Gastroesophageal sphincter (tissue), 4 donors: ENCODE data around the gene GOLGA1. TPM values are rescaled to one million over a fixed set of nuclear protein-coding genes. Genes with fewer than 3 reads are reported as not detected.
A peak's percentile ranks its signal among the peaks of the same experiment; 100 is the strongest.

ENCODE experiments used
- ATAC-seq: fragments of 150-250 bp; one replicate; pipeline ENCODE4 v1.9.1; 2016; ENCODE audit warnings: mild to moderate bottlenecking, moderate library complexity
- H3K27ac ChIP-seq, 4 donors: fragments of 200-600 bp; sonication (generic) in 3 of 4; 1 replicate in 3 of 4; 2 replicates in 1 of 4; pipeline ENCODE4 v1.5.1; 2016 to 2019
- H3K27me3 ChIP-seq: fragments of 200-600 bp; sonication (generic); one replicate; pipeline ENCODE4 v1.5.1; 2019
- H3K36me3 ChIP-seq, 2 donors: fragments of 200-600 bp; sonication (generic); one replicate each; pipeline ENCODE4 v1.5.1; 2019; ENCODE audit warnings: control low read depth in 1 of 2
- H3K4me1 ChIP-seq, 3 donors: fragments of 200-600 bp; sonication (generic); 1 replicate in 2 of 3; 2 replicates in 1 of 3; pipeline ENCODE4 v1.5.1; 2016 to 2019; ENCODE audit warnings: control low read depth in 2 of 3
- H3K4me3 ChIP-seq, 2 donors: fragments of 200-600 bp; sonication (generic); one replicate each; pipeline ENCODE4 v1.5.1; 2019; ENCODE audit warnings: mild to moderate bottlenecking in 1 of 2, moderate library complexity in 1 of 2
- H3K9me3 ChIP-seq, 3 donors: fragments of 200-600 bp; sonication (generic); one replicate each; pipeline ENCODE4 v1.5.1; 2017 to 2019; ENCODE audit warnings: control low read depth in 2 of 3
- EP300 ChIP-seq: sonication (generic); formaldehyde crosslinking; IDR thresholded peaks from one replicate; pipeline ENCODE4 v1.6.1; 2017; ENCODE audit warnings: antibody characterized with exemption, mild to moderate bottlenecking
- POLR2A ChIP-seq, 2 donors: fragments of 450-650 bp; IDR thresholded peaks; one replicate each; pipeline ENCODE4 v1.6.1; 2017; ENCODE audit warnings: antibody characterized with exemption in 2 of 2, mild to moderate bottlenecking in 2 of 2, moderate library complexity in 1 of 2
- POLR2AphosphoS5 ChIP-seq: sonication (generic); formaldehyde crosslinking; IDR thresholded peaks from one replicate; pipeline ENCODE4 v1.6.1; 2017; ENCODE audit warnings: antibody characterized with exemption
- WGBS, 2 donors: methylation state at CpG; one replicate each; pipeline ENCODE4 v1.1.5; 2018; ENCODE audit warnings: low coverage in 1 of 2; 5-methylcytosine and 5-hydroxymethylcytosine counted together
- total RNA-seq, 4 donors: library from RNA; depleted of rRNA; stranded (reverse); fragments of >200 nt; gene quantifications; one replicate each; pipeline ENCODE4 v1.1.0, GENCODE V29; 2016
- TF ChIP-seq, protein P1 (sequence below), 4 experiments: fragments of 200-600 bp in 2 of 4; fragments of 450-650 bp in 2 of 4; sonication (generic) in 1 of 4; IDR thresholded peaks; one replicate each; pipeline ENCODE4 v1.5.1; 2017 to 2019; ENCODE audit warnings: antibody characterized with exemption in 4 of 4, mild to moderate bottlenecking in 2 of 4, moderate library complexity in 2 of 4

Gene GOLGA1
- total RNA-seq, 4 donors from 2014 or later = 21.3 to 42.5 (median 31.9) TPM

DNA sequence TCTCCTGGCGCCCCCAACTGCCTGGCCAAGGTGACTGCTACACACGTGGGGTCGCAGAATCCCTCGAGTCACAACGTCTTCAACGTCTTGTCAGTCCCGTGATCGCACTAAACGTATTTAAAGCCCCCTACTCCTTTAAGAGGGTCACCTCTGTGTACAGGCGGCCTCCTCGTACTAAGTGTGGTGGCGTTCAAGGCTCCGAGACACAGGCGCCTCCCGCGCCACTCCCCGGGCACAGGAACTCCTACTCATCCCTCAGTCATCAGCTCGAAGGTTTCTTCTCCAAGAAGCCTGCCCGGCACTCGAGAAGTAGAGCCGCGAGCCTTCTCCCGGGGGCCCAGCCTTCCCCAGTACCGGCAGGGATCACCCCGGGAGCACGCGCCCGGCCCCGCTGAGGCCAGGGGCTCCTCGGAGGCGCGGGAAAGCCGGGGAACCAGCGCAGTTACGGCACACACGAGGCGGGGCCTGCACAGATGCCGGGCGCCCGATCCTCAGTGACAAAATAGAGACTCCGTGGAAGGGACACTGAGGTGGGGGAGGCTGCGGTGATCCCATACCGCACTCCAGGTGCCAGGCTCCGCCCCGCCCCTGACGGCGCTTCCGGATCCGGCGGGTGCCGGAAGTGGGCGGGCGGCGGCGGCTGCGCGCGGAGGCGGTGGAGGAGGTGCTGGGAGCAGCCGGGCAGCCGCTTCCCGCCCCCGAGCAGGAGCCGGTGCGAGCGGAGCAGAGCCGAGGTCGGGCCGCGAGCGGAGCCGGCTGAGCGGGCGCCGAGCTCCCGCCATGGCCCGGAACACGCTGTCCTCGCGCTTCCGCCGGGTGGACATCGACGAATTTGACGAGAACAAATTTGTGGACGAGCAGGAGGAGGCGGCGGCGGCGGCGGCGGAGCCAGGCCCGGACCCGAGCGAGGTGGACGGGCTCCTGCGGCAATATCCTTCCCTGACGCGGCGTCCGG is 72.1 kb downstream of the GOLGA1 start:
- TF ChIP-seq, protein P1, sequence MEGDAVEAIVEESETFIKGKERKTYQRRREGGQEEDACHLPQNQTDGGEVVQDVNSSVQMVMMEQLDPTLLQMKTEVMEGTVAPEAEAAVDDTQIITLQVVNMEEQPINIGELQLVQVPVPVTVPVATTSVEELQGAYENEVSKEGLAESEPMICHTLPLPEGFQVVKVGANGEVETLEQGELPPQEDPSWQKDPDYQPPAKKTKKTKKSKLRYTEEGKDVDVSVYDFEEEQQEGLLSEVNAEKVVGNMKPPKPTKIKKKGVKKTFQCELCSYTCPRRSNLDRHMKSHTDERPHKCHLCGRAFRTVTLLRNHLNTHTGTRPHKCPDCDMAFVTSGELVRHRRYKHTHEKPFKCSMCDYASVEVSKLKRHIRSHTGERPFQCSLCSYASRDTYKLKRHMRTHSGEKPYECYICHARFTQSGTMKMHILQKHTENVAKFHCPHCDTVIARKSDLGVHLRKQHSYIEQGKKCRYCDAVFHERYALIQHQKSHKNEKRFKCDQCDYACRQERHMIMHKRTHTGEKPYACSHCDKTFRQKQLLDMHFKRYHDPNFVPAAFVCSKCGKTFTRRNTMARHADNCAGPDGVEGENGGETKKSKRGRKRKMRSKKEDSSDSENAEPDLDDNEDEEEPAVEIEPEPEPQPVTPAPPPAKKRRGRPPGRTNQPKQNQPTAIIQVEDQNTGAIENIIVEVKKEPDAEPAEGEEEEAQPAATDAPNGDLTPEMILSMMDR (IDR thresholded peaks at IDR 0.05) = peak in 1 of 4 experiments; percentile 3
- TF ChIP-seq EP300 = no peak
- TF ChIP-seq POLR2A (IDR thresholded peaks at IDR 0.05) = peak; percentile 87 to 89
- TF ChIP-seq POLR2AphosphoS5 = peak; percentile 95
- H3K9me3 ChIP-seq = no peaks in the 10 kb centered on the region
- no peaks in the 10 kb centered on the region for H3K27me3 ChIP-seq
- H3K36me3 ChIP-seq = peaks cover 0 to 6% of the 10 kb centered on the region in 2 donors
- WGBS, 2 donors = 0% methylated on average over 4 to 9 of the region's 101 CpGs
- ATAC-seq = peak; percentile 96
- H3K27ac ChIP-seq = peak overlapping the region; percentile 87 to 98 (median 96)
- peaks cover 3 to 57% (median 37%) of the 10 kb centered on the region in 3 donors for H3K4me1 ChIP-seq
- H3K4me3 ChIP-seq = peak overlapping the region; percentile 67 to 97

DNA sequence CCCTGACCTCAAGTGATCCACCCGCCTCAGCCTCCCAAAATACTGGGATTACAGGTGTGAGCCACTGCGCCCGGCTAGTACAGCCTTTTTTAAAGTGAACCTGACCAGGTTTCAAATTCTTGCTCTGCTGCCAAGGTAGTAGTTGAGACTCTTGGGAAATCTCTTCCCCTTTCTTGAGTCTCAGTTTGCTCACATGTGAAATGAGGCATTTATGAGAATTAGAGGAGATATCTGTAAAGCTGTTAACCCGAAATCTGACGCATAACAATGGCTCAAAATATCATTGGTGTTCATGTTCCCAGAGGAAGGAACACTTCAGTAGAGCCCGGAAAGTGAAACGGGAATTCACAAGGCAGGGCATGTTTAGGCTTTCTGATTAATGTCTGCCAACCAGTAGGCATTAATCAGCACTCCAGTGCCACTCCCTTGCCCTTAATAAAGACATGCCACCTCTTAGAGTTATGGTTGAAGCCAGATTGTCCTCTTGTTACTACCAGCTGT is 77.5 kb downstream of the GOLGA1 start:
- peaks cover 0 to 50% (median 18%) of the 10 kb centered on the region in 3 donors for H3K4me1 ChIP-seq
- TF ChIP-seq EP300 = no peak
- TF ChIP-seq, protein P1 (IDR thresholded peaks at IDR 0.05) = no peak
- no peak for TF ChIP-seq POLR2AphosphoS5
- no peak for TF ChIP-seq POLR2A (IDR thresholded peaks at IDR 0.05)
- no peaks in the 10 kb centered on the region for H3K9me3 ChIP-seq
- 55 to 56% methylated on average over 3 to 6 of the region's 7 CpGs for WGBS, 2 donors
- H3K36me3 ChIP-seq = peaks cover 0 to 22% of the 10 kb centered on the region in 2 donors
- ATAC-seq = no peak
- H3K27ac ChIP-seq = peak overlapping the region in 3 of 4 donors; percentile 13 to 92 (median 91)
- no peaks in the 10 kb centered on the region for H3K27me3 ChIP-seq
- no peak overlapping the region for H3K4me3 ChIP-seq

DNA sequence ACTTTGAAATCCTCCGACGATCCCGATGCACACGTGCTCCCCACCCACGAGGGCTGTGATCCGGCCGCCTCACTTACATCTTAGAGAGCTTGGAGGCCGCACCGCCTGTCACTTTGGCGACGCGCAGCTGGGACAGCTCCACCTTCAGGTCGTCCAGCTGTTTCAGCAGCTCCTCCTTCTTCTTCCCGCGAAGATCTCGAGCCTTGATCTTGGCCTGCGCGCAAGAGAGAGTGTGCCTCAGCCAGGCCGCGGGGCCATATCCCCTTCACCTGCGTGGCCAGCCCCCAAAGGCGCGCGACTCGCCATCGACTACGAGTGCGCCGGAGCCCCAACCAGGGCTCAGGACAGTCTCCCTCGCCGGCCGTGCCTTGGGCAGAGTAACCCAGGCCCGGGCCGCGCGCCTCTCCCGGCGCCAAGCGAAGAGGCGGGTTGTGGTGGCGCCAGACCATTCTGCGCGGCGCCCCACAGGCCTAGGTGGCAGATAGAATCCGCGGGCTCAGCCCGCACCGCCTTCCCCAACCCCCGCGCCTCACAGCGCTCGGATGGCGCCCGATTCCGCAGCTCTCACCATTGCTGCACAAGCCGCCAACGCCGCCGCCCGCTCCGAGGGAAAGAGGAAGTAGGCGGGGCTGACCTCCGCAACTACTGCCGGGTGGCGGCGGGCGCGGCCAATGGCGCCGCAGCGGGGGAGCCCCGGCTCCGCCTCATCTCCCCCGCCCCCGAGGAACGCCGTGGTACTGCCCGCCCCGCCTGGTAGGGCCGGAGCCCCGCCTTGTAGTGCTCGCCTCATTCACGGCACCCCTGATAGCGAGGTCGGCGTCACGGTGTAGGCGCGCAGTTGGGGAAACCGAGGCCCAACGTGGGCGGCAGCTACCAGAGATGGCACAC is 79.3 kb downstream of the GOLGA1 start, which contains the start of the genes ARPC5L and RPL35:
ARPC5L (plus strand) TSS at position 789 of the 888 bp plus-strand sequence. CDS start 7,161 bp downstream, outside the sequence.
RPL35 (minus strand) TSS at position 616 of the 888 bp plus-strand sequence; CDS start at position 571, 45 bp downstream.
- H3K27ac ChIP-seq = peak within 1 kb of the TSS; percentile 64 to 92 (median 91)
- peak; percentile 98 for ATAC-seq
- peaks cover 0 to 40% of the 10 kb centered on the region in 2 donors for H3K36me3 ChIP-seq
- peaks cover 0 to 41% (median 13%) of the 10 kb centered on the region in 3 donors for H3K4me1 ChIP-seq
- H3K9me3 ChIP-seq = no peaks in the 10 kb centered on the region
- H3K27me3 ChIP-seq = no peaks in the 10 kb centered on the region
- WGBS, 2 donors = 0% methylated on average over 13 of the region's 92 CpGs; no CpG with 5 or more reads in 1 of the 2 donors
- peak within 1 kb of the TSS; percentile 63 to 84 for H3K4me3 ChIP-seq
- TF ChIP-seq POLR2A (IDR thresholded peaks at IDR 0.05) (peak; percentile 80 to 86), POLR2AphosphoS5 (peak; percentile 93), EP300 (no peak)
- TF ChIP-seq, protein P1 (IDR thresholded peaks at IDR 0.05) = peak in 3 of 4 experiments; percentile 3 to 36 (median 36)

DNA sequence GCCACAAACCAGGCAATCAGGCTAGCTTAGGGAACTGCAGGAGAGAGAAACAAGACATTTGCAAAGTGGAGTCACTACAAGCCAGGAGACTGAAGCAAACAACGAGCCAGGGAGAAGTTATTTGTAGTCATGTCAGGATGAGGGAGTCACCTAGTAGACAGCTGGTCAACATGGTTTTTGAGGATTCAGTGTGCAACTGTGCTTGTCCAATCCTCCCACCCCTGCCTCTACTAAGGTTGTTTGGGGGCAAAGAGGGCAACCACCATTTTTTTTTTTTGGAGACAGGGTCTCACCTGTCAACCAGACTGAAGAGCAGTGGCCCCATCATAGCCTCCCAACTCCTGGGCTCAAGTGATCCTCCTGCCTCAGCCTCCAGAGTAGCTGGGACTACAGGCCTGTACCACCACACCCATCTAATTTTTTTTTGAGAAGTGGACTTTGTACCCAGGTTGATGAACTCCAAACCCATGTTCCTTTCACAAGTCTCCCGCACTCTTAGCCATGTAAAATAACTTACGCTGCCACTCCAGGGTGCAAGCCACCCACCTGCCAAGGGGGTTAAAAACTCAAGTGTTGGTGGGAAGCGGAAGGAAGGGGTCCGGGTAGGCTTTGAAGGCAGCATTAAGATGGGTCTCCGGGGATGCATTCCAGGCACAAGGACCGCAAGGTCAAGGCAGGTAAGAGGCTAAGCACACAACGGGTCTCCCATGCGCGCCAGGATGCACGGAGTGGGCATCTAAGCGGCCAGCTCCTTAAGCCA is 80.1 kb downstream of the GOLGA1 start:
- Histone ChIP-seq H3K4me3 (peak overlapping the region; percentile 63 to 84), H3K36me3 (peaks cover 0 to 48% of the 10 kb centered on the region in 2 donors), H3K9me3 (no peaks in the 10 kb centered on the region), H3K27ac (peak overlapping the region in 3 of 4 donors; percentile 91 to 92 (median 91)), H3K27me3 (no peaks in the 10 kb centered on the region), H3K4me1 (peaks cover 0 to 41% (median 13%) of the 10 kb centered on the region in 3 donors)
- TF ChIP-seq EP300 (no peak), POLR2A (IDR thresholded peaks at IDR 0.05) (no peak), POLR2AphosphoS5 (no peak)
- TF ChIP-seq, protein P1 (IDR thresholded peaks at IDR 0.05) = no peak
- 13 to 20% methylated on average over 3 to 5 of the region's 12 CpGs for WGBS, 2 donors
- no peak for ATAC-seq
